Sigmoid colon (tissue), 4 donors: ENCODE measurements around the gene CSF2.
"Not testable (repeated sequence)": the region's sequence is repeated elsewhere in the genome, so short reads cannot be mapped to it uniquely, and the experiment has no call there.

Experiments used
- CTCF ChIP-seq, 4 experiments: fragments of 450-650 bp in 3 of 4; fragments of 200-600 bp in 1 of 4; IDR thresholded peaks; one replicate each; pipeline ENCODE4 v1.5.1; 2016 to 2019; ENCODE audit warnings: antibody characterized with exemption in 4 of 4, mild to moderate bottlenecking in 3 of 4, moderate library complexity in 2 of 4
- EP300 ChIP-seq, 4 donors: sonication (generic); formaldehyde crosslinking; IDR thresholded peaks; one replicate each; pipeline ENCODE4 v1.6.1; 2017; ENCODE audit warnings: antibody characterized with exemption in 4 of 4
- POLR2A ChIP-seq, 2 donors: fragments of 450-650 bp; IDR thresholded peaks; one replicate each; pipeline ENCODE4 v1.6.1; 2016; ENCODE audit warnings: antibody characterized with exemption in 2 of 2, mild to moderate bottlenecking in 2 of 2, moderate library complexity in 2 of 2
- POLR2AphosphoS5 ChIP-seq, 4 donors: sonication (generic); formaldehyde crosslinking; IDR thresholded peaks; one replicate each; pipeline ENCODE4 v1.6.1; 2017; ENCODE audit warnings: antibody characterized with exemption in 4 of 4

- not testable (repeated sequence) for TF ChIP-seq CTCF, POLR2A, POLR2AphosphoS5, EP300 (IDR thresholded peaks at IDR 0.05)
Measured at GRCh38 chr5:132108957-132109356, 35.4 kb downstream of the CSF2 start.
